Measurements from ENCODE around the gene PTPN14. TPM values are rescaled to one million over a fixed set of nuclear protein-coding genes. Genes with fewer than 3 reads are reported as not detected.
"Not testable (repeated sequence)": the region's sequence is repeated elsewhere in the genome, so short reads cannot be mapped to it uniquely, and the experiment has no call there.

The PTPN14 gene
- total RNA-seq, 1 experiment from 2014 or later = 15.7 TPM

DNA sequence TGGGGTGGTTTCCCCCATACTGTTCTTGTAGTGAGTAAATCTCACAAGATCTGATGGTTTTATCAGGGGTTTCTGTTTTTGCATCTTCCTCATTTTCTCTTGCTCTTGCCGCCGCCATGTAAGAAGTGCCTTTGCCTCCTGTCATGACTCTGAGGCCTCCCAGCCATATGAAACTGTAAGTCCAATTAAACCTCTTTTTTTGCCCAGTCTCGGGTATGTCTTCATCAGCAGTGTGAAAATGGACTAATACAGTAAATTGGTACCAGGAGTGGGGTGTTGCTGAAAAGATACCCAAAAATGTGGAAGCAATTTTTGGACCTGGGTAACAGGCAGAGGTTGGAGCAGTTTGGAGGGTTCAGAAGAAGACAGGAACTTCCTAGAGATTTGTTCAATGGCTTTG is 24.7 kb upstream of the PTPN14 start:
- not testable (repeated sequence) for H3K4me3 ChIP-seq (ENCODE audit: insufficient read depth, low read depth, low read length); H3K36me3 ChIP-seq (replicated peaks; ENCODE audit: control insufficient read depth, insufficient read depth, low read length); H3K27me3 ChIP-seq (ENCODE audit: control insufficient read depth, insufficient read depth, low read length); DNase-seq

DNA sequence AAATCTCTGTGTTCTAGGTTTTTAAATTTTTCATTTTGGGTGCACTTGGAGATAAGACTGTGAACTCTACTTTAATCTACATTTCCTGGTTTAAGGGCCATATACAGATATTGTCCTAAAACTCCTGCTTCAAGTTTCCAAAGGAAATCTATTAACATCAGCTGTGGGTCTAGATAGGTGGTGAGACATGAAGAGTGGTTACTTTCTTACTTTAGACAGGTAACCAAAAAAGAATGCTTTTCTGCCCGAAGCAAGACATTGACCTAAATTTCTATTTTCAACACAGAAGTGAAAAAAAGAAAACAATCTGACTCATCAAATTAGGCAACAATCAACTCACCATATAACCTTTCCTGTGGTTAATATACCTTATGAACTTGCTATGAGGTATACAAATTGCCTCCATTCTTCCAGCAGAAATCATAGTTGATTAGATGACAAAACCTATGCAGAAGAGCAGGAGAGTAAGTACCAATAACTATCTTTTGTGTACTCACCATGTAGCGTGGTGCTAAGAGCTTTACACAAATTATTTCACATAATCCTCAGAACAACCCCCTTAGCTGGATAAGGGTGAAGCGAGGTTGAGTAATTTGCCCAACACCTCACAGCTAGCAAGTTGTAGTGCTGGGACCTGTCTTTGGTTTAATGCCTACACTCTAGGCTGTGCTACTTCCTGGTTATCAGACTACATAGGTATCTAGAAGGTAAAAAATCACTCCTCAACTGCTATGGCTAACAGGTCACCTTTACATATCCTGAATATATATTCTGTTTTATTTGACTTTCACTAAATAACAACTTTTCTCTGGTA is 23.4 kb upstream of the PTPN14 start:
- H3K27me3 ChIP-seq (ENCODE audit: control insufficient read depth, insufficient read depth, low read length) = no peaks in the 10 kb centered on the region
- H3K4me3 ChIP-seq (ENCODE audit: insufficient read depth, low read depth, low read length) = no peak overlapping the region
- H3K36me3 ChIP-seq (replicated peaks; ENCODE audit: control insufficient read depth, insufficient read depth, low read length) = no peaks in the 10 kb centered on the region
- no peak for DNase-seq

DNA sequence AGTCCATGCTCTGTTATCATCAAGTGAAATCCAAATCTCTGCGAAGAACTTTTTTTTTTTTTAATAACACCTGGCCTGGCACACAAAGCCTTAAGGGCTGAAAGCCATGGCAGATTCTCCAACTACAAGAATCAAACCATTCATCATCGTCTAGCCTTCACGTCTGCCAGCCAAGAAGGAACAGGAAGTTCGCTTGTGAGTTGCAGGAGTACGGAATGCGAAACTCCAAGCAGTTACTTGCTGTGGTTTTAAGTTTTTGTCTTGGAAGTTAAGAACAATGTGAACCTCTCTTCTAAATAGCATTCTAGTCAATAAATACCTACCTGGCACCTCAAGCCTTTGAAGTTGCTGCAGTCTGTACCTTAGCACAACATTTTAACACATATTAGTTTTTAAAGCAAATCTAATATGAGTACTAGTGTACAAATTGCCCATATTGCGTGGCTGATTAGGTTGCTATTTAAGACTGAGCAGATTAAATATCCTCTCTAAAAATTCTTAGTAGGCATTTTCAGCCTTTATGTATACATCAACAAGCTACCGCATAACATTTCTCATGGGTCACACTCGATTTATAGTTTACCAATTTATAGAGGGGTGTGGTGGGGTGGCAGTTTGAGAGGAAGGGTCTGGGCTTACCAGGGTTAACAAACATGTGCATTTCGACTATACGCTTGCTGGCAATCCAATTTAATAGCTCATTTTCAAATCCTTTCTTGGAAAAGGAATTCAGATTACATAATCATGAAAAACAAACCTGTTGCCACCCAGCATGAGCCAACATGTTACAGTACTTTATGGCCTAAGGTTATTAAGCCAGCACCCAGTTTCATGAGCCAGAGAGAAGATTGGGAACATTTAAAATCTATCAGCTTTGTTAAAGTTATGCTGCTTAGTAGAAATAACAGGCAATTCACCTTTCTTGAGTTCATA is 22.2 kb upstream of the PTPN14 start:
- Histone ChIP-seq H3K36me3 (replicated peaks; ENCODE audit: control insufficient read depth, insufficient read depth, low read length) (no peaks in the 10 kb centered on the region), H3K27me3 (ENCODE audit: control insufficient read depth, insufficient read depth, low read length) (no peaks in the 10 kb centered on the region), H3K4me3 (ENCODE audit: insufficient read depth, low read depth, low read length) (no peak overlapping the region)
- DNase-seq = no peak

DNA sequence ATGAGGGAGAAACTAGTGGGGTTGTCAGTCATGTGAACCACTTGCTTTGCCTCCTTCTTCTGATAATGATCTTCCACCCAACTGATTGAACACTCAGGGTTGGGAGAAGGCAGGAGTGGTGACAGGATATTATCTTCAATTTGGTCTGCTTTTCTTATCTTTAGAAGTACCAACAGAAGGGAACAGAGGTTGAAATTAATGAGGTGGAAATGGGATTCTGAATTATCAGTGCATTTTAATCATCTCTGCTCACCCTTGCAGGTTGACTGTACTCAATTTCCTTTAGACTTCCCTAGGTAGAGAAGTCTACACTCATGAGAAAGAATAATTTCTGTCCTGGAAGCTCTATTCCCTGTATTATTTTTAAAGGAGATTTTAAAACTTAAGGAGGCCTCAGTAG is 19.9 kb upstream of the PTPN14 start:
- no peak for DNase-seq
- H3K27me3 ChIP-seq (ENCODE audit: control insufficient read depth, insufficient read depth, low read length) = no peaks in the 10 kb centered on the region
- no peaks in the 10 kb centered on the region for H3K36me3 ChIP-seq (replicated peaks; ENCODE audit: control insufficient read depth, insufficient read depth, low read length)
- H3K4me3 ChIP-seq (ENCODE audit: insufficient read depth, low read depth, low read length) = no peak overlapping the region

DNA sequence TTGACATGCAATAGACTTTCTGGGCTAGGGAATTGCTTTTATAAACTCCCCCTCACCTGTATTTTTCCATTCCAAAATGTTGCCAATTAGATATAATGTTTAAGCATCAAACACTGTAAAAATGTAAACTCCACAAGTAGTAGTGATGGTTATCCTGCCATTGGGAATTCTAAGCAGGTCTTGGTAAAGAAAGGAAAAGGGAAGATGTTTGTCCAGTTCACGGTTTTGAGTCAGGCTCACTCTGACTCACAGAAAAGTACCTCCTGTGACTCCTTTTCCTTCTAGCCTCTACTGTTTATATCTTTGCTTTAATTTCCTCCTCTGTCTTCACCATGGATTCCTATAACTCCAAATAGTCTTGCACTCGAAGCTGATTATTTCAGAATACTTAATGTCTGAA is 19.0 kb upstream of the PTPN14 start:
- no peaks in the 10 kb centered on the region for H3K27me3 ChIP-seq (ENCODE audit: control insufficient read depth, insufficient read depth, low read length)
- no peak overlapping the region for H3K4me3 ChIP-seq (ENCODE audit: insufficient read depth, low read depth, low read length)
- no peak for DNase-seq
- no peaks in the 10 kb centered on the region for H3K36me3 ChIP-seq (replicated peaks; ENCODE audit: control insufficient read depth, insufficient read depth, low read length)

DNA sequence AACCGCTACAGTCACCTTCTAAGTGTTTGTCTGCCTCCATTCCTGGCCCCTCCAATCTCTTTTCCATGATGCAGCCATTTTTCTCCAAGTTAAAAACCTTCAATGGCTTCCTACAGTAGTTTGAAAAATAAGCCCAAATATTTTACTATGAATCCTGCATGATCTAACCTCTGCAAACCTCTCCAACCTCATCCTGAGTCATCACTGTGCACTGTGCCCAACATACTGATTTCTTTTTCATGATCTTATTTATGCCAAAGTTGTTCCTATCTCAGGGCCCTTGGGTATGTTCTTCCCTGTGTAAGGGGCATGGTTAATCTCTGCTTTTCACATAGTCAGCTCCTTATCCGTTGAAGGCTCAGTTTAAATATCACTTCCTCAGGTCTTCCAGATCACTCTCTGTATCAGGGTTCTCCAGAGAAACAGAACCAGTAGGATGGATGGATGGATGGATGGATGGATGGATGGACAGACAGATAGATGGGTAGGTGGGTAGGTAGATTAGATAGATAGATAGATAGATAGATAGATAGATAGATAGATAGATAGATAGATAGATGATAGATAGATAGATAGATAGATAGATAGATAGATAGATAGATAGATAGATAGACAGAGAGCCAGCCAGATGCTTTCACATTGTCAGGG is 18.1 kb upstream of the PTPN14 start:
- H3K27me3 ChIP-seq (ENCODE audit: control insufficient read depth, insufficient read depth, low read length) = no peaks in the 10 kb centered on the region
- H3K4me3 ChIP-seq (ENCODE audit: insufficient read depth, low read depth, low read length) = no peak overlapping the region
- DNase-seq = no peak
- H3K36me3 ChIP-seq (replicated peaks; ENCODE audit: control insufficient read depth, insufficient read depth, low read length) = no peaks in the 10 kb centered on the region

DNA sequence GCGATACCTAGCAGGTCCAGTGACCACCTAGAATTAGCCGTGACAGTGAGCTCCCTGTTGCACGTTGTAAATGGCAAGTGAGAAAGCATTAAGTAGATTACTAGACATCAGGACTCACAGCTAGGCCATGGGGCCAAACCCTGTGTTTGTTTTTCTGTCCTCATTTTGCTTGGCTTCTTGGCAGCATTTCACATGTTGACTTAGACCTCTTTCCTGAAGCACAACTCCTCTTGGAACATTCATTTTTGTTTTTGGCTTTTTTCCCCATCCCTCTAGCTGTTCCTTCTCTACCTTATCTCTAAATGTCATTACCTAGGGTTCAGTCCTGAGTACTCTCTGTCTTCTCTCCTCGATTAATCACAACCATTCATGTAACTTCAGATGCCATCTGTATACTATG is 16.9 kb upstream of the PTPN14 start:
- Histone ChIP-seq H3K27me3 (ENCODE audit: control insufficient read depth, insufficient read depth, low read length) (no peaks in the 10 kb centered on the region), H3K4me3 (ENCODE audit: insufficient read depth, low read depth, low read length) (no peak overlapping the region), H3K36me3 (replicated peaks; ENCODE audit: control insufficient read depth, insufficient read depth, low read length) (no peaks in the 10 kb centered on the region)
- DNase-seq = no peak

DNA sequence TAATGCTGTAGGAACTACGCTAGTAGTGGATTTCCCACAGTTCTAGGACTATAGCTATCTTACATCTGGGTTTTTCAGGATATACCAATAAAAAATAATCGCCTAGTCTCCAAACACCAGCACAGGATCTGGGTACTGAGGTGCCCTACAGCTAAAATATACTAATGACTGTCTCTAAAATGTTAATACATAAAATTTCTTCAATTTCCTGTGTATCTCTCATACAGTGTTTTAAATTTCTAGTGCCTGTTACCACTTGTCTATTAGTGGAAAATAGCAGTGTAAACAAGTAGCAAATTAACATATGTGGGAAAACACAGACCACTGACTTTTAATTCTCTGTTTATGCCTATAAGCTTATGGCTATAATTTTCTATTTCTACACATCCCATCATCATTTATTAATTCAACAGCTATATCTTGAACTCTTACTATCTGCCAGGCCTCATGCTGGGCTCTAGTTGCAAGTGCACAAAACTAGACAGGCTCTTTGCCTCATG is 16.1 kb upstream of the PTPN14 start:
- no peak overlapping the region for H3K4me3 ChIP-seq (ENCODE audit: insufficient read depth, low read depth, low read length)
- no peak for DNase-seq
- H3K36me3 ChIP-seq (replicated peaks; ENCODE audit: control insufficient read depth, insufficient read depth, low read length) = no peaks in the 10 kb centered on the region
- no peaks in the 10 kb centered on the region for H3K27me3 ChIP-seq (ENCODE audit: control insufficient read depth, insufficient read depth, low read length)

DNA sequence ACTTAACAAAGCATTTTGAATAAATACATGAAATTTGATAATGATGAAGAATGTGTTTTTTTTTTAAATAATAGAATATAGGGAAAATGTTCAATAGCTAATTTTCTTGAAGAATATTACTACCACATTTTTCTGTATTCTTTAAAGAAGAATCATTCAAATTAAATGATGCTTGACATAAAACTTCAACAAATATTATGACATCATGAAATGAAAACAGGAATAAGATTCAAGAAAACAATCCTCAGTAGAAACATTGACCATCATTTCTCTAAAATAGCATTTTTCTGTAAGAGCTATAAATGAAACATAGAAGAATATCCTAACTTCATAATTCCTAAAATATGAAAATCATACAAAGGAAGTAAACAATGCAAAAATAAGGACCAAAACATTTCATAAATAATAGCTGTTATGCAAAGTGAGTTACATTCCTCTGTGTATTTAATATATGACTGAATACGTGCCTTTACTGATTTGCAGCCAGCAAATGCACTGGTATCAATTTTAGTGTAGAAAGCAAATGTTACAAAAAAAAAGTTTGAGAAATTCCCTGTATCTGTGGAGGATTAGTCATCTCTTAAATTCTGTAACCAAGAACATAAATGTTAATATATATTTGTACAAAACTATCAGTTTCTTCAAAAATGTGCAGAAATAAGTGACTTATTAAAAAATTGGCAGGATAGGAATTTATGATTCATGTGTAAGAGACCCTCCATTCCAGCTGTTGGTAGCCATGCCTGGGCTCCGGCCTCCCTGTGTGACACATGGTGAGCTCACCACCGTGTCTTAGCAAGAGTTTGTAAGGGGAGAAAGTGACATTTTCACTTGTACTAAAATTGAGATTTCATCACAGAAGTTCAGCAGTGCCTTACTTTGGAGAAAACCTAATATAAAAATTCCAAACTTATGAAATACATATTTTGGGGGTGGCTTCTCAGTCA is 15.0 kb upstream of the PTPN14 start:
- Histone ChIP-seq H3K27me3 (ENCODE audit: control insufficient read depth, insufficient read depth, low read length) (no peaks in the 10 kb centered on the region), H3K4me3 (ENCODE audit: insufficient read depth, low read depth, low read length) (no peak overlapping the region), H3K36me3 (replicated peaks; ENCODE audit: control insufficient read depth, insufficient read depth, low read length) (no peaks in the 10 kb centered on the region)
- no peak for DNase-seq

DNA sequence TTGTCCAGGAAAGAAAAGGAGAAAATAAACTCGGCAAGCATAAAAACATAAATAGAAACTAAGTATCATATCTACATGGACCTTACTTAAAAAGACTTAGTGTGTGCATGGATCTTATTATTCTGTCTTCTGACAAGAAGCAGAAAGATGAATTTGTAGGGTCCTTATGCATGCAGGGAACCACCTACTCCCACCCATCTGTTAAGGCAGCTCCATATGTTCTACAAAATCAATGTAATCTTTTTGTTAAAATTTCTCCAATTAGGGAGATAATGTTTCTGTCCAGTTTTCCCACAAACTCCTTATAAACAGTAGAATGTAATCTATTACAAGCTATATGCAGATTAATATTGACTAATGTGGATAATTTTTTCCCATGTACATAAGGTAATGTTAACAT is 13.9 kb upstream of the PTPN14 start:
- Histone ChIP-seq H3K36me3 (replicated peaks; ENCODE audit: control insufficient read depth, insufficient read depth, low read length) (no peaks in the 10 kb centered on the region), H3K27me3 (ENCODE audit: control insufficient read depth, insufficient read depth, low read length) (no peaks in the 10 kb centered on the region), H3K4me3 (ENCODE audit: insufficient read depth, low read depth, low read length) (no peak overlapping the region)
- no peak for DNase-seq

DNA sequence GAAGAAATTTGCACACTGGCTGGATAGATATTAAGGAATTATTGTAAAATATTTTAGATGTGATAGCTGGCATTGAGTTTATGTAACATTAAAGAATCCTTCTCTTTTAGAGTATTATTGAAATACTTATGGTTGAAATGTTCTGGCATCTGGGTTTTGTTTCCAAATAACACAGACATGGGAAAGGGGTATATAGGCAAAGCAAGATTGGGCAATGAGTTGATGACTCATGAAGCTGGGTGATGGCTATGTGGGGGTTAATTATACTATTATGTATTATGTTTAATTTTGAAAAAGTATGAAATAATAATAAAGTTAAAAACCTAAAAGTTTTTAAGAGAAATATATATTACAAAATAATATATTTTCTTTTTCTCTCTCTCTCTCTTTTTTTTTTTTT is 12.5 kb upstream of the PTPN14 start:
- H3K36me3 ChIP-seq (replicated peaks; ENCODE audit: control insufficient read depth, insufficient read depth, low read length) = no peaks in the 10 kb centered on the region
- H3K27me3 ChIP-seq (ENCODE audit: control insufficient read depth, insufficient read depth, low read length) = no peaks in the 10 kb centered on the region
- DNase-seq = no peak
- H3K4me3 ChIP-seq (ENCODE audit: insufficient read depth, low read depth, low read length) = no peak overlapping the region

DNA sequence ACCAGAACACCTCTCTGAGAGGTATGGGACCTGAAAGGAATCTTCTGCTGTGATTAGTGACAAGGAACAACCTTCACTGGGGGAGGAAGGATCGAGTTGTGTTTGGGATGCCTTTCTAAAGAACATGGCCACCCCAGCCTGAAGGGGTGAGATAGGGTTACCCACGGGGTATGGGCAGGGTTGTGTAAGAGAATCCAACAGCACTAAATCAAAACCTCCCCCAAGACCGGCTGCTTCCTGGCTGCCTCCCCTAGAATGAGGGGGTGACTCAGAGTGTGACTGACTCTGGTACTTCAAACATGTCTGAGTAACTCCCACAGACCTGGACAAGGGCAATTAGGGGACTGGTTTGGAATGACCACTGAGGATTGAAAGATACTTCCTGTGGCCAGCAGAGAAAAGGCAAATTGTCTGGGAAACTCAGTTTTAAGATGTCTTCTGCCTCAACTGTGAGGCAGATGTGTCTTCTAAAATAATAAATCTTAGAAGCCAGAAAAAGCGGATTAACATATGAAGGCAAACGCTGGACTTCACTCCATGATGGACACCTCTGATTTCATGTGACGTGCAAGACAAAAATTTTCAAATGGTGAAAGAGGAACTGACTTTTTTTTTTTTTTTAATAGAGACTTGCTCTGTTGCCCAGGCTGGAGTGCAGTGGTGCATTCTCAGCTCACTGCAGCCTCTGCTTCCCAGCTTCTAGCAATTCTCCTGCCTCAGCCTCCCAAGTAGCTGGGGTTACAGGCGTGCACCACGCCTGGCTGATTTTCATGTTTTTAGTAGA is 6.7 kb upstream of the PTPN14 start:
- no peak overlapping the region for H3K4me3 ChIP-seq (ENCODE audit: insufficient read depth, low read depth, low read length)
- H3K36me3 ChIP-seq (replicated peaks; ENCODE audit: control insufficient read depth, insufficient read depth, low read length) = no peaks in the 10 kb centered on the region
- H3K27me3 ChIP-seq (ENCODE audit: control insufficient read depth, insufficient read depth, low read length) = no peaks in the 10 kb centered on the region
- no peak for DNase-seq

DNA sequence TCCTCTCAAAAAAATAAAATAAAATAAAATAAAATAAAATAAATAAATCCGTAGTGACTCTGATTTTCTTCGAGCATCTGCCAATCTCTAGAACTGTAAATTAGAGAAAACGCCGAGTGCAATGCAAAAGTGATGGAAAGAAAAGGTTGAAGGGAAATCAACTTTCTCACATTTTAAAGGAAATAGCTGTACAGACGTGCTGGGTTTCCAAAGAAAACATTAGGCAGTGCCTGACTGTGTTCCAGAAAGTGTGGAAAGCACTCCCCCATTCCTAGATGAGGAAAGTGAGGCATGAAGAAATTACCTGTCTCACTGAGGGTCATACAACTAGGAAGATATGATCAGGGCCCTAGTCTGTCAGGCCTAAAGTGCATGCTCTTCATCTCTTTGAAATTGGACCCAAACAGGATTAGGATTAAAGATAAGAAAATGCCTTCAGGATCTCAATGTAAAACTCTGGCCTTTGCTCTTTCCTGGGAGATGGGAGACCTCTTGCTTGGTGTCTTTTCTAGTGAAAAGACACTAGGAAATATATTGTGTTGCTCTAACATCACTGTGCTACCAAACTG is 1.8 kb upstream of the PTPN14 start:
- Histone ChIP-seq H3K36me3 (replicated peaks; ENCODE audit: control insufficient read depth, insufficient read depth, low read length) (no peaks in the 10 kb centered on the region), H3K27me3 (ENCODE audit: control insufficient read depth, insufficient read depth, low read length) (no peaks in the 10 kb centered on the region), H3K4me3 (ENCODE audit: insufficient read depth, low read depth, low read length) (no peak overlapping the region)
- DNase-seq = no peak
